Measurements from ENCODE around the gene CES4A.
"Not testable (repeated sequence)": the region's sequence is repeated elsewhere in the genome, so short reads cannot be mapped to it uniquely, and the experiment has no call there.

The CES4A gene

DNA sequence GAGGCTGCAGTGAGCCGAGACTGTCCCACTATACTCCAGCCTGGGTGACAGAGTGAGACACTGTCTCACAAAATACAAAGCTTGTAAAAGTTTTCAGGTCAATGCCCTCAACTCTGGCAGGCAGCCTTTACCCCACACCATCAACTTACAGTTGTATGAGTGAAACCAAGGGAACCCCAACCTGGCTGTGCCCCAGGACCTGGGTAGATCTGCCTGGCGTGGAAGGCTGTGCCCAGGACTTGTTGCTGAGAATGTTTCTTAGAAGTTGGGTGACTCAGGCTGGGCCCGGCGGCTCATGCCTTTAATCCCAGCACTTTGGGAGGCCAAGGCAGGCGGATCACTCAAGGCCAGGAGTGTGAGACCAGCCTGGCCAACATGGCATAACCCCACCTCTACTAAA, 19.5 kb upstream of the CES4A start:
- TF ChIP-seq, protein P1, sequence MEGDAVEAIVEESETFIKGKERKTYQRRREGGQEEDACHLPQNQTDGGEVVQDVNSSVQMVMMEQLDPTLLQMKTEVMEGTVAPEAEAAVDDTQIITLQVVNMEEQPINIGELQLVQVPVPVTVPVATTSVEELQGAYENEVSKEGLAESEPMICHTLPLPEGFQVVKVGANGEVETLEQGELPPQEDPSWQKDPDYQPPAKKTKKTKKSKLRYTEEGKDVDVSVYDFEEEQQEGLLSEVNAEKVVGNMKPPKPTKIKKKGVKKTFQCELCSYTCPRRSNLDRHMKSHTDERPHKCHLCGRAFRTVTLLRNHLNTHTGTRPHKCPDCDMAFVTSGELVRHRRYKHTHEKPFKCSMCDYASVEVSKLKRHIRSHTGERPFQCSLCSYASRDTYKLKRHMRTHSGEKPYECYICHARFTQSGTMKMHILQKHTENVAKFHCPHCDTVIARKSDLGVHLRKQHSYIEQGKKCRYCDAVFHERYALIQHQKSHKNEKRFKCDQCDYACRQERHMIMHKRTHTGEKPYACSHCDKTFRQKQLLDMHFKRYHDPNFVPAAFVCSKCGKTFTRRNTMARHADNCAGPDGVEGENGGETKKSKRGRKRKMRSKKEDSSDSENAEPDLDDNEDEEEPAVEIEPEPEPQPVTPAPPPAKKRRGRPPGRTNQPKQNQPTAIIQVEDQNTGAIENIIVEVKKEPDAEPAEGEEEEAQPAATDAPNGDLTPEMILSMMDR (IDR thresholded peaks at IDR 0.05), result no peak
- H3K4me3 ChIP-seq, result no peak overlapping the region
- intact Hi-C loops (cut with DNase I; ENCODE audit: low total_unique reads), result no loop called here

DNA sequence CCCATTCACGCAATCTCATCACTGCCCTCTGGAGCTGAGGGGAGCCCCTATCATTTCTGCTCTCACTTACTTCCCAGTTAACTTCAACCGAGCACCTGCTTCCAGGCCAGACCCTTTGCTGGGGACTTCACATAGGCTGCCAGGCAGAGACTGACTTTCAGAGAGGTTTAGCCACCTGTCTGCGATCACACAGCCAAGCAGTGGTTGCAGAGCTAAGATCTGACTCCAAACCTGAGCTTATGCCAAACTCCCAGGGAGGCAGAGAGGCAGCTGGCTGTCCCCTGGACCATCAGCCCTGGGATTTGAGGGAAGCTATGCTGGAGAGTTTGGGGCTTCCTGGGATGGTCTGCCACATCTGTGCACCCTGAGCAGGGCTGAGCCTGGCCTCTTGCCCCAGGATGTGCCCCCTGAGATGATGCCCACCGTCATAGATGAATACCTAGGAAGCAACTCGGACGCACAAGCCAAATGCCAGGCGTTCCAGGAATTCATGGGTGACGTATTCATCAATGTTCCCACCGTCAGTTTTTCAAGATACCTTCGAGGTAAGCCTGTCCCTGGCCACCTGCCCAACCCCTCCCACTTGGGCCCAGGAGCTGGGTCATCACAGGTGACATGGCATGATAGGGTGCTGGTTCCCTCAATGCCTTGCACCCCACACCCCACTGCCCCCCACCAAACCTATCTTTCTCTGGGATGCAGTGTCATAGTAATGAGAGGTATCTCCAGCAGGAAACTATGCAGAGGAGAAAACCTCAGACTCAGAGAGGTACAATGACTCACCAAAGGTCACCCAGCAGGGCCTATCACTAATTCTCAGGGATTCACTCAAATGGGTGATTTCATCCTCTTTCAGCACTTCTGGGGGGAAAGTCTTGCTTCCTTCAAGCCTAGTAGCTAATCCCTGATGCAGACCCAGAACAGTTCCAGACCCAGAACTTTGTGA, 17.3 kb upstream of the CES4A start:
- no peak for DNase-seq
- Histone ChIP-seq H3K4me3 (no peak overlapping the region), H3K4me1 (no peaks in the 10 kb centered on the region), H3K36me3 (no peaks in the 10 kb centered on the region), H3K9me3 (no peaks in the 10 kb centered on the region), H3K27ac (no peak overlapping the region), H3K27me3 (peaks cover 0 to 17% of the 10 kb centered on the region in 2 donors)
- intact Hi-C loops (cut with DNase I; ENCODE audit: low total_unique reads), result loop anchor here (10.0 kb wide), 1 partner anchor 214 kb away; the partner anchor contains the start of gene MATCAP1
- TF ChIP-seq, protein P1 (IDR thresholded peaks at IDR 0.05), result no peak

More for the DNA sequence above, 19.5 kb upstream of the CES4A start:
- H3K27ac ChIP-seq, result no peak overlapping the region
- H3K27me3 ChIP-seq, result peaks cover 0 to 16% of the 10 kb centered on the region in 2 donors
- H3K36me3 ChIP-seq, result no peaks in the 10 kb centered on the region
- no peak for DNase-seq
- H3K4me1 ChIP-seq, result no peaks in the 10 kb centered on the region
- no peaks in the 10 kb centered on the region for H3K9me3 ChIP-seq

DNA sequence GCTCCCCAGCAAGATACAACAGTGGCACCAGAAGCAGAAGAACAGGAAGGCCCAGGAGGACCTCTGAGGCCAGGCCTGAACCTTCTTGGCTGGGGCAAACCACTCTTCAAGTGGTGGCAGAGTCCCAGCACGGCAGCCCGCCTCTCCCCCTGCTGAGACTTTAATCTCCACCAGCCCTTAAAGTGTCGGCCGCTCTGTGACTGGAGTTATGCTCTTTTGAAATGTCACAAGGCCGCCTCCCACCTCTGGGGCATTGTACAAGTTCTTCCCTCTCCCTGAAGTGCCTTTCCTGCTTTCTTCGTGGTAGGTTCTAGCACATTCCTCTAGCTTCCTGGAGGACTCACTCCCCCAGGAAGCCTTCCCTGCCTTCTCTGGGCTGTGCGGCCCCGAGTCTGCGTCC, 15.4 kb upstream of the CES4A start:
- TF ChIP-seq, protein P1 (IDR thresholded peaks at IDR 0.05), result no peak
- intact Hi-C loops (cut with DNase I; ENCODE audit: low total_unique reads), result loop anchor here (10.0 kb wide), 1 partner anchor 212 kb away; the partner anchor contains the start of gene MATCAP1

DNA sequence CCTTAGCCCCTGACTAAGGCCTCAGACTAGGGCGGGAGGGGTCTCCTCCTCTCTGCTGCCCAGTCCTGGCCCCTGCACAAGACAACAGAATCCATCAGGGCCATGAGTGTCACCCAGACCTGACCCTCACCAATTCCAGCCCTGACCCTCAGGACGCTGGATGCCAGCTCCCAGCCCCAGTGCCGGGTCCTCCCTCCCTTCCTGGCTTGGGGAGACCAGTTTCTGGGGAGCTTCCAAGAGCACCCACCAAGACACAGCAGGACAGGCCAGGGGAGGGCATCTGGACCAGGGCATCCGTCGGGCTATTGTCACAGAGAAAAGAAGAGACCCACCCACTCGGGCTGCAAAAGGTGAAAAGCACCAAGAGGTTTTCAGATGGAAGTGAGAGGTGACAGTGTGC, 14.7 kb upstream of the CES4A start:
- H3K27ac ChIP-seq, result no peak overlapping the region
- H3K4me1 ChIP-seq, result peaks cover 0 to 6% (median 0%) of the 10 kb centered on the region in 4 donors
- TF ChIP-seq, protein P1 (IDR thresholded peaks at IDR 0.05), result no peak
- H3K4me3 ChIP-seq, result no peak overlapping the region
- intact Hi-C loops (cut with DNase I; ENCODE audit: low total_unique reads), result loop anchor here (10.0 kb wide), 1 partner anchor 211 kb away; the partner anchor contains the start of gene MATCAP1
- no peaks in the 10 kb centered on the region for H3K36me3 ChIP-seq
- DNase-seq, result no peak
- no peaks in the 10 kb centered on the region for H3K9me3 ChIP-seq
- peaks cover 0 to 23% of the 10 kb centered on the region in 2 donors for H3K27me3 ChIP-seq

More for the DNA sequence above, 15.4 kb upstream of the CES4A start:
- Histone ChIP-seq H3K36me3 (no peaks in the 10 kb centered on the region), H3K27ac (no peak overlapping the region), H3K4me1 (no peaks in the 10 kb centered on the region), H3K9me3 (no peaks in the 10 kb centered on the region), H3K4me3 (no peak overlapping the region), H3K27me3 (peaks cover 0 to 23% of the 10 kb centered on the region in 2 donors)
- DNase-seq, result no peak

DNA sequence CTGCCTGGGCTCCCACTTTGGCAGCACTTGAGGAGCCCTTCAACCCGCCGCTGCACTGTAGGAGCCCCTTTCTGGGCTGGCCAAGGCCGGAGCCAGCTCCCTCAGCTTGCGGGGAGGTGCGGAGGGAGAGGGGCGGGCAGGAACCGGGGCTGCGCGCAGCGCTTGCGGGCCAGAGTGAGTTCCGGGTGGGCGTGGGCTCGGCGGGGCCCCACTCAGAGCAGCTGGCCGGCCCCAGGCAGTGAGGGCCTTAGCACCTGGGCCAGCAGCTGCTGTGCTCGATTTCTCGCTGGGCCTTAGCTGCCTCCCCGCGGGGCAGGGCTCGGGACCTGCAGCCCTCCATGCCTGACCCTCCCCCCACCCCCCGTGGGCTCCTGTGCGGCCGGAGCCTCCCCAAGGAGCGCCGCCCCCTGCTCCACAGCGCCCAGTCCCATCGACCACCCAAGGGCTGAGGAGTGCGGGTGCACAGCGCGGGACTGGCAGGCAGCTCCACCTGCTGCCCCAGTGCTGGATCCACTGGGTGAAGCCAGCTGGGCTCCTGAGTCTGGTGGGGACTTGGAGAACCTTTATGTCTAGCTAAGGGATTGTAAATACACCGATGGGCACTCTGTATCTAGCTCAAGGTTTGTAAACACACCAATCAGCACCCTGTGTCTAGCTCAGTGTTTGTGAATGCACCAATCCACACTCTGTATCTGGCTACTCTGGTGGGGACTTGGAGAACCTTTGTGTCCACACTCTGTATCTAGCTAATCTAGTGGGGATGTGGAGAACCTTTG, 14.0 kb upstream of the CES4A start:
- not testable (repeated sequence) for H3K9me3 ChIP-seq, DNase-seq, H3K4me3 ChIP-seq, H3K36me3 ChIP-seq, H3K27ac ChIP-seq
- peaks cover 0 to 12% (median 0%) of the 10 kb centered on the region in 4 donors for H3K4me1 ChIP-seq
- peaks cover 0 to 23% of the 10 kb centered on the region in 2 donors for H3K27me3 ChIP-seq
- intact Hi-C loops (cut with DNase I; ENCODE audit: low total_unique reads), result loop anchor here (10.0 kb wide), 1 partner anchor 210 kb away; the partner anchor contains the start of gene MATCAP1

DNA sequence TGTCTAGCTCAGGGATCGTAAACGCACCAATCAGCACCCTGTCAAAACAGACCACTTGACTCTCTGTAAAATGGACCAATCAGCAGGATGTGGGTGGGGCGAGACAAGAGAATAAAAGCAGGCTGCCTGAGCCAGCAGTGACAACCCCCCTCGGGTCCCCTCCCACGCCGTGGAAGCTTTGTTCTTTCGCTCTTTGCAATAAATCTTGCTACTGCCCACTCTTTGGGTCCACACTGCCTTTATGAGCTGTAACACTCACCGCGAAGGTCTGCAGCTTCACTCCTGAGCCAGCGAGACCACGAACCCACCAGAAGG, 13.5 kb upstream of the CES4A start:
- Histone ChIP-seq H3K27me3 (peaks cover 0 to 23% of the 10 kb centered on the region in 2 donors), H3K4me1 (peaks cover 0 to 13% (median 0%) of the 10 kb centered on the region in 4 donors)
- not testable (repeated sequence) for H3K9me3 ChIP-seq, H3K27ac ChIP-seq, H3K36me3 ChIP-seq, DNase-seq, H3K4me3 ChIP-seq
- intact Hi-C loops (cut with DNase I; ENCODE audit: low total_unique reads), result loop anchor here (10.0 kb wide), 1 partner anchor 210 kb away; the partner anchor contains the start of gene MATCAP1

Data from tibial artery (tissue), 4 donors.